Activated B cell treated with CpG ODN at 0.5 μM for 24 hours (primary cell): ENCODE data around the gene TNP1. TPM values are rescaled to one million over a fixed set of nuclear protein-coding genes. Genes with fewer than 3 reads are reported as not detected.

Source experiments
- ATAC-seq: fragments of 200-7000 bp; cut with Tn5 transposase; one replicate; pipeline ENCODE4 v1.10.0; 2021; ENCODE audit warnings: low read depth, mild to moderate bottlenecking, moderate library complexity
- CTCF ChIA-PET: fragments of 350-600 bp; sonication (Branson Sonifier 250); formaldehyde crosslinking; loops from one replicate; lab custom pipeline; 2021; ENCODE audit warnings: antibody characterized with exemption; lab: Charles Lee
- POLR2A ChIA-PET: fragments of 350-600 bp; sonication (Branson Sonifier 250); formaldehyde crosslinking; loops from one replicate; lab custom pipeline; 2021; ENCODE audit warnings: antibody characterized with exemption; lab: Charles Lee
- DNase-seq: peaks from one replicate; pipeline ENCODE4 v3.0.0; 2022
- H3K27ac Mint-ChIP-seq: one replicate; pipeline ENCODE4 v1.8.0; 2020; ENCODE audit warnings: mixed read lengths
- H3K27me3 Mint-ChIP-seq: one replicate; pipeline ENCODE4 v1.8.0; 2021; ENCODE audit warnings: mixed read lengths
- H3K36me3 Mint-ChIP-seq: one replicate; pipeline ENCODE4 v1.8.0; 2021; ENCODE audit warnings: low read depth, mixed read lengths
- H3K4me1 Mint-ChIP-seq: one replicate; pipeline ENCODE4 v1.8.0; 2021; ENCODE audit warnings: mixed read lengths
- H3K4me3 Mint-ChIP-seq: one replicate; pipeline ENCODE4 v1.8.0; 2020; ENCODE audit warnings: mild to moderate bottlenecking, mixed read lengths
- H3K9me3 Mint-ChIP-seq: one replicate; pipeline ENCODE4 v1.8.0; 2020; ENCODE audit warnings: mixed read lengths
- CTCF ChIP-seq: fragments of 200-600 bp; IDR thresholded peaks from one replicate; pipeline ENCODE4 v1.8.0; 2022; ENCODE audit warnings: antibody characterized with exemption, mild to moderate bottlenecking
- intact Hi-C: fragments of 100-400 bp; cut with micrococcal nuclease; formaldehyde crosslinking; loops from one replicate; pipeline ENCODE4 v1.15.1; 2024
- total RNA-seq: library from RNA; stranded (reverse); gene quantifications from 2 replicates; pipeline ENCODE4 v1.2.3, GENCODE V29; 2022

The TNP1 gene
- total RNA-seq, 1 donor from 2014 or later: not detected

- intact Hi-C loops: no loop called here
- no peak for TF ChIP-seq CTCF
- ATAC-seq (no peak), DNase-seq (no peak)
- ChIA-PET POLR2A (no interaction called here), CTCF (no interaction called here)
- Mint-ChIP-seq H3K4me3 (no peak overlapping the region), H3K4me1 (no peaks in the 10 kb centered on the region), H3K27ac (no peak overlapping the region), H3K27me3 (no peaks in the 10 kb centered on the region), H3K36me3 (no peaks in the 10 kb centered on the region), H3K9me3 (no peaks in the 10 kb centered on the region)
Measured at GRCh38 chr2:216882876-216883275, 23.0 kb upstream of the TNP1 start.

DNA sequence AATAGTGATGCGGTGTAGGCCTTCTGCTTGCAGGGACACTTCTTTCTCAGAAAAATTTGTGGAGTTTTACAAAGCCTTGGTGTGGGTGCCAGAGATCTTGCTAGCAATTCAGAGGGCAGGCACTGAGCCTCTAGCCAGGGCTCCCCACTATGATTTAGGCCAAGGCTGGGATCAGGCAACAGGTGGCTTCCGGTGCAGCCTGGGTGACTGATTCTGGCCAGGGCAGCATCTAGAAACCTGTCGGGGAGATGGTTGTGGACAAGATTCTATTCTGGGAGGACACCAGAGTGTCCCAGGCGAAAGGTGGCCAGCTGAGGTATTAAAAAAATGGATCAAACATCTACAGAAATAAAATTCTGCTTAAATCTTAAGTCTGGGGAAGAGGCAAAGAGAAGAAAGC, 21.5 kb upstream of the TNP1 start:
- ChIA-PET CTCF (no interaction called here), POLR2A (no interaction called here)
- Mint-ChIP-seq H3K27ac (no peak overlapping the region), H3K9me3 (no peaks in the 10 kb centered on the region), H3K36me3 (no peaks in the 10 kb centered on the region), H3K4me1 (no peaks in the 10 kb centered on the region), H3K27me3 (peaks cover 3% of the 10 kb centered on the region), H3K4me3 (no peak overlapping the region)
- intact Hi-C loops: no loop called here
- DNase-seq: no peak
- ATAC-seq: no peak
- no peak for TF ChIP-seq CTCF

DNA sequence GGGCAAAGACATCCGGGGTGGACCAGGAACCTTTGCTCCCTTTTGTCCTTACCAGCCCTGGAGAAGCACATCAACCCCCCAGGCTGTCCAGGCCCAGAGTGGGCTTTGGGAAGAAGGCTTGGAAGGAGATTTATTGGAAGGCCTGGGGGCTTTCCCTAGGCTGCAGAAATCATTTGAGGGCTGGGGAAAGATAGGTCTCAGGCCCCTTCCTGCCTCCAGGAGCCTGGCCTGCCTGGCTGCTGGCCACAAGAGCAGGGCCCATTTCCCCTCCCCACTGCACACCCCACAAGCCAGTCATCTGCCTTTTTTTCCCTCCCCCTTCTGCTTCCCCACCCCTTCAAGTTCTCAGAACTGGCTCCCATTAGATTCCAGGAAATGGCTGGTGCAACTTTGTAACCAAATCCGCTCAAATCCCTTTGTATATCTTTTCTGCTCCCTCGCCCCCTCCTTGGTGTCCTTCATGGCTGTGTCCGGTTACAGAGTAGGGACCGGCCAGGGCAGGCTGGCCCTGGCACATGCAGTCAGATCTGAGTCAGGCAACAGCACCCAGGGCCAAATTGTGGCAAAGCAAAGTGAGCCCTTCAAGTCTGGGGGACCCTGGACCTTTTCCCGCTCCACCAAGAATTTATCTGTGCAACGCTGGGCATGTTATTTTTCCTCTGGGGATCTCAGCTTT, 20.8 kb upstream of the TNP1 start:
- no peaks in the 10 kb centered on the region for H3K36me3 Mint-ChIP-seq
- H3K4me3 Mint-ChIP-seq: no peak overlapping the region
- no peaks in the 10 kb centered on the region for H3K9me3 Mint-ChIP-seq
- intact Hi-C loops: no loop called here
- CTCF ChIA-PET: no interaction called here
- no peak overlapping the region for H3K27ac Mint-ChIP-seq
- ATAC-seq: no peak
- no peaks in the 10 kb centered on the region for H3K4me1 Mint-ChIP-seq
- no peak for DNase-seq
- H3K27me3 Mint-ChIP-seq: peaks cover 4% of the 10 kb centered on the region
- no peak for TF ChIP-seq CTCF
- POLR2A ChIA-PET: no interaction called here

GRCh38 chr2:216879727-216880508, 20.1 kb upstream of the TNP1 start:
- ChIA-PET POLR2A (no interaction called here), CTCF (no interaction called here)
- no peak for ATAC-seq
- Mint-ChIP-seq H3K27me3 (peaks cover 7% of the 10 kb centered on the region), H3K27ac (no peak overlapping the region), H3K36me3 (no peaks in the 10 kb centered on the region), H3K9me3 (no peaks in the 10 kb centered on the region), H3K4me3 (no peak overlapping the region), H3K4me1 (no peaks in the 10 kb centered on the region)
- intact Hi-C loops: no loop called here
- no peak for TF ChIP-seq CTCF
- DNase-seq: no peak

GRCh38 chr2:216878072-216878471, 18.2 kb upstream of the TNP1 start:
- H3K9me3 Mint-ChIP-seq: no peaks in the 10 kb centered on the region
- no peaks in the 10 kb centered on the region for H3K36me3 Mint-ChIP-seq
- DNase-seq: no peak
- no peak for TF ChIP-seq CTCF
- no peaks in the 10 kb centered on the region for H3K4me1 Mint-ChIP-seq
- no peak for ATAC-seq
- intact Hi-C loops: no loop called here
- peaks cover 7% of the 10 kb centered on the region for H3K27me3 Mint-ChIP-seq
- POLR2A ChIA-PET: no interaction called here
- H3K27ac Mint-ChIP-seq: no peak overlapping the region
- CTCF ChIA-PET: no interaction called here
- no peak overlapping the region for H3K4me3 Mint-ChIP-seq
